ENCODE data around the gene TAF10.

TAF10 gene

GRCh38 chr11:6569706-6570105 is 42.3 kb downstream of the TAF10 start:
- Histone ChIP-seq H3K4me3 (no peak overlapping the region), H3K27ac (no peak overlapping the region), H3K9ac (ENCODE audit: insufficient read length) (no peak overlapping the region), H3K36me3 (ENCODE audit: insufficient read depth, low read length) (no peaks in the 10 kb centered on the region), H3K9me3 (ENCODE audit: low read depth, low read length) (no peaks in the 10 kb centered on the region)
- DNase-seq (ENCODE audit: low read depth, low spot score), result no peak
- no peak for TF ChIP-seq EZH2 (IDR thresholded peaks at IDR 0.05)
- no peak for TF ChIP-seq FOXP2 (optimal IDR thresholded peaks at IDR 0.05; ENCODE audit: control extremely low read depth, extremely low read length, insufficient read depth)
- TF ChIP-seq POLR2AphosphoS5 (IDR thresholded peaks at IDR 0.05; ENCODE audit: borderline replicate concordance, low read depth, low read length), result no peak

- TF ChIP-seq FOXP2 (optimal IDR thresholded peaks at IDR 0.05; ENCODE audit: control extremely low read depth, extremely low read length, insufficient read depth) (peak; percentile 77), EZH2 (IDR thresholded peaks at IDR 0.05) (no peak), POLR2AphosphoS5 (IDR thresholded peaks at IDR 0.05; ENCODE audit: borderline replicate concordance, low read depth, low read length) (peak; percentile 73)
- H3K36me3 ChIP-seq (ENCODE audit: insufficient read depth, low read length), result no peaks in the 10 kb centered on the region
- H3K9me3 ChIP-seq (ENCODE audit: low read depth, low read length), result no peaks in the 10 kb centered on the region
- no peak overlapping the region for H3K9ac ChIP-seq (ENCODE audit: insufficient read length)
- peak overlapping the region; percentile 29; the same call in 1 of the 2 replicates for H3K4me3 ChIP-seq
- peak overlapping the region; percentile 75 for H3K27ac ChIP-seq
- peak; percentile 69 for DNase-seq (ENCODE audit: low read depth, low spot score)
Observed at GRCh38 chr11:6568191-6568918, 43.7 kb downstream of the TAF10 start.

- no peak for TF ChIP-seq FOXP2 (optimal IDR thresholded peaks at IDR 0.05; ENCODE audit: control extremely low read depth, extremely low read length, insufficient read depth)
- no peak for TF ChIP-seq EZH2 (IDR thresholded peaks at IDR 0.05)
- TF ChIP-seq POLR2AphosphoS5 (IDR thresholded peaks at IDR 0.05; ENCODE audit: borderline replicate concordance, low read depth, low read length), result no peak
- no peak for DNase-seq (ENCODE audit: low read depth, low spot score)
Observed at GRCh38 chr11:6567371-6567745, 44.7 kb downstream of the TAF10 start.

GRCh38 chr11:6566704-6567370 is 45.2 kb downstream of the TAF10 start:
- H3K36me3 ChIP-seq (ENCODE audit: insufficient read depth, low read length), result no peaks in the 10 kb centered on the region

More at GRCh38 chr11:6567371-6567745, 44.7 kb downstream of the TAF10 start:
- Histone ChIP-seq H3K27ac (no peak overlapping the region), H3K9me3 (ENCODE audit: low read depth, low read length) (no peaks in the 10 kb centered on the region), H3K9ac (ENCODE audit: insufficient read length) (no peak overlapping the region), H3K36me3 (ENCODE audit: insufficient read depth, low read length) (no peaks in the 10 kb centered on the region), H3K4me3 (no peak overlapping the region)

GRCh38 chr11:6565988-6566703 is 45.9 kb downstream of the TAF10 start:
- Histone ChIP-seq H3K9me3 (ENCODE audit: low read depth, low read length) (no peaks in the 10 kb centered on the region), H3K4me3 (no peak overlapping the region), H3K27ac (no peak overlapping the region)

More at GRCh38 chr11:6566704-6567370, 45.2 kb downstream of the TAF10 start:
- no peak overlapping the region for H3K27ac ChIP-seq
- no peaks in the 10 kb centered on the region for H3K9me3 ChIP-seq (ENCODE audit: low read depth, low read length)
- no peak overlapping the region for H3K4me3 ChIP-seq
- H3K9ac ChIP-seq (ENCODE audit: insufficient read length), result no peak overlapping the region
- TF ChIP-seq POLR2AphosphoS5 (IDR thresholded peaks at IDR 0.05; ENCODE audit: borderline replicate concordance, low read depth, low read length) (no peak), FOXP2 (optimal IDR thresholded peaks at IDR 0.05; ENCODE audit: control extremely low read depth, extremely low read length, insufficient read depth) (no peak), EZH2 (IDR thresholded peaks at IDR 0.05) (no peak)
- no peak for DNase-seq (ENCODE audit: low read depth, low spot score)

GRCh38 chr11:6565325-6565724 is 46.7 kb downstream of the TAF10 start:
- TF ChIP-seq EZH2 (IDR thresholded peaks at IDR 0.05) (no peak), FOXP2 (optimal IDR thresholded peaks at IDR 0.05; ENCODE audit: control extremely low read depth, extremely low read length, insufficient read depth) (no peak), POLR2AphosphoS5 (IDR thresholded peaks at IDR 0.05; ENCODE audit: borderline replicate concordance, low read depth, low read length) (no peak)
- Histone ChIP-seq H3K9me3 (ENCODE audit: low read depth, low read length) (no peaks in the 10 kb centered on the region), H3K4me3 (no peak overlapping the region), H3K9ac (ENCODE audit: insufficient read length) (no peak overlapping the region), H3K27ac (no peak overlapping the region), H3K36me3 (ENCODE audit: insufficient read depth, low read length) (no peaks in the 10 kb centered on the region)
- no peak for DNase-seq (ENCODE audit: low read depth, low spot score)

More at GRCh38 chr11:6565988-6566703, 45.9 kb downstream of the TAF10 start:
- no peaks in the 10 kb centered on the region for H3K36me3 ChIP-seq (ENCODE audit: insufficient read depth, low read length)
- no peak overlapping the region for H3K9ac ChIP-seq (ENCODE audit: insufficient read length)
- no peak for TF ChIP-seq EZH2 (IDR thresholded peaks at IDR 0.05)
- no peak for TF ChIP-seq FOXP2 (optimal IDR thresholded peaks at IDR 0.05; ENCODE audit: control extremely low read depth, extremely low read length, insufficient read depth)
- TF ChIP-seq POLR2AphosphoS5 (IDR thresholded peaks at IDR 0.05; ENCODE audit: borderline replicate concordance, low read depth, low read length), result no peak
- no peak for DNase-seq (ENCODE audit: low read depth, low spot score)

GRCh38 chr11:6563667-6564066 is 48.3 kb downstream of the TAF10 start:
- no peak for TF ChIP-seq FOXP2 (optimal IDR thresholded peaks at IDR 0.05; ENCODE audit: control extremely low read depth, extremely low read length, insufficient read depth)
- no peak for TF ChIP-seq POLR2AphosphoS5 (IDR thresholded peaks at IDR 0.05; ENCODE audit: borderline replicate concordance, low read depth, low read length)
- no peak for TF ChIP-seq EZH2 (IDR thresholded peaks at IDR 0.05)
- no peak for DNase-seq (ENCODE audit: low read depth, low spot score)
- H3K4me3 ChIP-seq, result no peak overlapping the region
- no peak overlapping the region for H3K9ac ChIP-seq (ENCODE audit: insufficient read length)
- no peak overlapping the region for H3K27ac ChIP-seq
- no peaks in the 10 kb centered on the region for H3K36me3 ChIP-seq (ENCODE audit: insufficient read depth, low read length)
- no peaks in the 10 kb centered on the region for H3K9me3 ChIP-seq (ENCODE audit: low read depth, low read length)

GRCh38 chr11:6563121-6563619 is 48.8 kb downstream of the TAF10 start:
- no peak for TF ChIP-seq FOXP2 (optimal IDR thresholded peaks at IDR 0.05; ENCODE audit: control extremely low read depth, extremely low read length, insufficient read depth)
- TF ChIP-seq POLR2AphosphoS5 (IDR thresholded peaks at IDR 0.05; ENCODE audit: borderline replicate concordance, low read depth, low read length), result no peak
- no peak for TF ChIP-seq EZH2 (IDR thresholded peaks at IDR 0.05)
- Histone ChIP-seq H3K4me3 (no peak overlapping the region), H3K27ac (no peak overlapping the region), H3K9me3 (ENCODE audit: low read depth, low read length) (no peaks in the 10 kb centered on the region), H3K9ac (ENCODE audit: insufficient read length) (no peak overlapping the region), H3K36me3 (ENCODE audit: insufficient read depth, low read length) (no peaks in the 10 kb centered on the region)
- no peak for DNase-seq (ENCODE audit: low read depth, low spot score)
